T follicular helper cell (primary cell): ENCODE data around the gene EFEMP2.

Experiments used
- DNase-seq: peaks from one replicate; pipeline ENCODE4 v3.0.0-alpha.2; 2020; ENCODE audit warnings: low read depth
- total RNA-seq, 2 experiments: gene quantifications; one replicate each; lab custom pipeline; 2026; lab: John Stamatoyannopoulos, UW

EFEMP2 gene
- 0.87 to 6.7 reads per million in 2 experiments for total RNA-seq

DNA sequence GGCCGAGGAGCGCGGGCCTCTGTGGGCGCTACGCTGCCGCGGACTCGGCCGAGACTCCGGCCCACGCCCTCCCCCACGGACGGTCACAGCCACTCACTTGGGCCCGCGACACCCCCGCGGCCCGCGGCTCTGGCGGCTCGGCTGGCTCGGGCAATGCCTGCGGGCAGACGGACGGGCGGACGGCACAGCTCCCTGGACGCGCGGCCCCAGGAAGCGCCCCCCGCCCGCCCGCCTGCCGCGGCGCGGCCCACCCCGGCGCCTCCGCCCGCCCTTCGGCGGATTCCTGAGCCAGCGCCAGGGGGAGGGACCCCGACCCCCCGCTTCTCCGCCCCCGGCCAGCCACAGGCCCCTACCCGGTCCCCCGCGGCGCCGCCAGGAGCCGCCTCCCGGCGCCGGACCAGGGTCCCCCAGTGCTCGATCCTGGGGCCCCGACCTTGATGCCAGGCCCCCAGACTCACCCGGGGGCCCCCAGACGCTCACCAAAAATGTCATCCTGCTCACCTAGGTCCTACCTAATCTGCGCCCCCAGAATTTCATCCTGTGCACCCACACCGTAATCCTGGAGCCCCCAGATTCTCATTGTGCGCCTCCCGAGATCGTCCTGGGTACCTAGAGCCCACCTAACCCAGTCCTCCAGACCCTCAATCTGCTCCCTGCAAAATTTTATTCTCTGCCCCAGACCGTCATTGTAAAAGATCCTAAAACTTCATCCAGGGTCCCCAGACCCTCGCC, at the start of gene EFEMP2:
EFEMP2 (minus strand) TSS at position 215 of the 732 bp plus-strand sequence. CDS start 446 bp downstream, outside the sequence.
- no peak for DNase-seq

DNA sequence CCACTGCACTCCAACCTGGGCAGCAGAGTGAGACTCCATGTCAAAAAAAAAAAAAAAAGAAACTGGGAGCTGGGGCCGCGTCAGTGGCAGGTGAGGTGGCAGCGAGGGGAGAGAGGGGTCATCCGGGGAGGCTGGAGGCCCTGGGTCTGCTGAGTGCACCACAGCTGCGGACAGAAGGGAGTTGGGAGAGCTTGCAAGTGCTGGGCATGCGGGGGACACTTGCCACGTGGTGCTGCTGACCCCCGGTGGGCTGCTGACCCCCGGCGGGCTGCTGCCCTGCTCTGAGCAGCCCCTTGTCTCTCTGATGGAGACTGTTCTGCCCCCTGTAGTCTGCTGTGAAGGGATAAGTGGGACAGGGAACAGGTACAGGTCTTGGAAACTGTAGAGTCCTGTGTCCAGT, 49.3 kb upstream of the EFEMP2 start:
- DNase-seq = no peak

DNA sequence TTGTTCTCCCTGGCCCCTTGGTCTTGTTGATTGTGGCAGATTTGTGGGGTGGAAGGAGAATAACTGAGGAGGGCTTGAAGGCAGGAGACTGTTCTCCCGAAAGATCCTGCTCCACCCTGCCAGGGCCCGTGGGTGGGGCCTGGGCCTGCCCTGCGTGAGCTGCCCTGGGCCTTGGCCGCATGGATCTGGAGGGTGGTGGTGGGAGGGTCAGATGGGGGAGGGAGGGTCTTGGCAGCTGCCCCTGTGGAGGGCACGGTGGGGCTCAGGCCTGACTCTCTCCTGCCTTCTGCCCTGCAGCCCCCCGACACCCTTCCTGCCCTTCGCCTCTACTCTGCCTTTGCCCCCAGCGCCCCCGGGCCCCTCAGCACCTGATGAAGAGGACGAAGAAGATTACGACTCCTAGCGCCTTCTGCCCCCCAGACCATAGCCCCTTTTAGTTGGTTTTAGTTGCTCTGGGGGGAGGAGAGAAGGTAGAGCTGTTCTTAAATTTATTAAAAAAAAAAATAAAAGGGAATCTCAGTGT, 48.5 kb upstream of the EFEMP2 start:
- DNase-seq = no peak

DNA sequence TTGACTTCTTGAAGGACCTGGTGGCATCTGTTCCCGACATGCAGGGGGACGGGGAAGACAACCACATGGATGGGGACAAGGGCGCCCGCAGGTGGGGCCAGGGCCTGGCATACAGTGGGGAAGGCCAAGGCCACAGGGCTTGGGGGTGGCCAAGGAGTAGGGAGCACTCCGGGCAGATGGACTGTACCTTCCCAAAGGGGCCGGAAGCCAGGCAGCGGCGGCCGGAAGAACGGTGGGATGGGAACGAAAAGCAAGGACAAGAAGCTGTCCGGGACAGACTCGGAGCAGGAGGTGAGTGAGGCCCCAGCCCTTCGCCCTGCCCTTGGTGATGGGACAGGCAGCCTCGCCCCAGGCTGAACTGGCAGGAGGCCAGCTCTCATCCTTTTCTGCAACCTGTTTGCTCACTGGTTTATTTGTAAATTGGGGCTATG, 47.8 kb upstream of the EFEMP2 start:
- DNase-seq = no peak

DNA sequence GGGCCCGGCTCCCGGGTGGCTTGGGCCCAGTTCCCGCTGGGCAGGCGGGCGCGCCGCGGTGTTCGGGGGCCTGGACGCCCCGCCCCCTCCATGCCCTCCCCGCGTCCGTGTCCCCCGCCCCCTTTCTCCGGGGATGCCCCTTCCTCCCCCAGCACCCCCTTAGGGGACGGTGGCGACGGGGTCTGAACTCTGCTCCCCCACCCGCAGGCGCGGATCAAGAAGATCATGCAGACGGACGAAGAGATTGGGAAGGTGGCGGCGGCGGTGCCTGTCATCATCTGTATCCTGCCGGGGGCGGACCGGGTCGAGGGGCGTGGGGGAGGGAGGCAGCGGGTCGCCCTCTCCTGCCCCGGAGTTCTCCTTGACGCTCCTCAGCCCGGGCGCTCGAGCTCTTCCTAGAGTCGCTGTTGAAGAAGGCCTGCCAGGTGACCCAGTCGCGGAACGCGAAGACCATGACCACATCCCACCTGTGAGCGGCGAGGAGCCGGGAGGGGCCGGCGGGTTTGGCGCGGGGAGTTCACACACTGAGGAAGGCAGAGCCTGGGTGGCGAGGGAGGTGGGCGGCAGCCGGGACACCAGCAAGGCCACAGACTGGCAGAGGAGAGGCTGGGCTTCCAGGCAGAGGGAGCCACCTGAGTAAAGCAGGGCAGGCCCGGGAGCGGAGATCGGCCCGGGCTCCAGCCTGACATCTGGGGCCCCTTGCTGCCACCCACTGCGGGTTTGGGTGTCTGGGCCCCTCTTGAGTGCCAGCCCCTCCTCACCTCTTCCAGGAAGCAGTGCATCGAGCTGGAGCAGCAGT, 47.2 kb upstream of the EFEMP2 start:
- peak; percentile 44 for DNase-seq

DNA sequence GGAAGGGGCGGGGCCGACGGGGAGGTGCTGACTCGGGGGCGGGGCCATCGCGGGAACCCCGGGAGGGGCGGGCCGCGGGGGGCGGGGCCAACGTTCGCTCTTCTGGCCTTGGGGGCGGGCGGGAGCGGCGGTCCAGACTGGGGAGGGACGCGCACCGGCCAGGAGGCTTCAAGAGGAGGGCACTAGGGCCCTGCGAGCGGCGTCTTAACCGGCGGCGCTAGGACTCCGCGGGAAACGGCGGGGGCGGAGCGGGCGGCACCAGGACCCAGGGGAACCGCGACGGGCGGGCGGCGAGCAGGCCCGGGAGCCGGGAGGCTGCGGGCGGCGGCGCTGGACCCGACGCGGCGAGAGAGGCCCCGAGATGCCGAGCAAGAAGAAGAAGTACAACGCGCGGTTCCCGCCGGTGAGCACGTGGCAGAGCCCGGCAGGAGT, 46.6 kb upstream of the EFEMP2 start, which contains the start of gene DRAP1:
DRAP1 (plus strand) TSS at position 286 of the 432 bp plus-strand sequence; CDS start at position 362, 76 bp downstream.
- peak; percentile 99 for DNase-seq

DNA sequence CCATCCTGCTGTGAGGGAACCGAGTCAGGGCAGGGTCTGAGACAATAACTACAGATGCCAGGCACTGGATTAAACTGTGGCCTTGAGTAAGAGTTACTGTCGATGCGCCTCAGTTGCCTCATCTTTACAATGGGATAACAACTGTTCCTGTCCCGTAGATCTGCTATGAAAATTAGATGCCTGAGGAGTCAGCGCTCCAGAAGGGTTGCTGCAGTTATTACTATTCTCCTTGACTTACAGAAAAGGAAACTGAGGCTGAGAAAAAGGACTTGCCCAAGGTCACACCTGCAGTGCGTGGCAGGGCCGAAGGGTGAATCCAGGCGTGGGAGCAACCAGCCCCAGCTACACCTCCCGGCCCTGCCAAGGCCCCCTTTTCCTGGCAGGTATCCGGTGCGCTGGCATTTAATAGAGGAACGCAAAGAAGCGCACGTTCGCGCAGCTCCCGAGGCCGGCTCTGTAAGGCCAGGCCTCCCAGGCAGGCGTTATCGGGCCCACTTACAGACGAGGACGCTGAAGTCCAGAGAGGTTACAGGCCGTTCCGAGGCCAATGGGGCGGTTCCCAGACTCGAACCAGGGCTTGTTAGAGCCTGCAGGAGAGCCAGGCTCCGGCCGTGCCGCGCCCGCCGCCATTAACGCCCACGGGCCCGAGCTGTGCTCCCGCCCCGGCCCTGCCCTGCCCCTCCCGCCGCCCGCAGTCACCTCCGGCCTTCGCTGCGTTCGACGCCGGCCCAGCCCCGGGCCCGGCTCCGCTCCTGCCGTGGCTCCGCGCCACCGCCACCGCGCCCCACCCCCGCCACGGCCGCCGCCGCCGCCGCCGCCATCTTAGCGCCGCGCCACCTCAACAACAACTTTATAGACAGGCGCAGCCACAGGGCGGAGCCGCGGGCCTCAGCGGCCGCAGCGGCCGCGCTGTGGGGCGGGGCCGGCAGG, 45.9 kb upstream of the EFEMP2 start, which contains the start of gene C11orf68:
C11orf68 (minus strand) TSS at position 852 of the 930 bp plus-strand sequence; CDS start at position 821, 31 bp downstream.
- no peak for DNase-seq

DNA sequence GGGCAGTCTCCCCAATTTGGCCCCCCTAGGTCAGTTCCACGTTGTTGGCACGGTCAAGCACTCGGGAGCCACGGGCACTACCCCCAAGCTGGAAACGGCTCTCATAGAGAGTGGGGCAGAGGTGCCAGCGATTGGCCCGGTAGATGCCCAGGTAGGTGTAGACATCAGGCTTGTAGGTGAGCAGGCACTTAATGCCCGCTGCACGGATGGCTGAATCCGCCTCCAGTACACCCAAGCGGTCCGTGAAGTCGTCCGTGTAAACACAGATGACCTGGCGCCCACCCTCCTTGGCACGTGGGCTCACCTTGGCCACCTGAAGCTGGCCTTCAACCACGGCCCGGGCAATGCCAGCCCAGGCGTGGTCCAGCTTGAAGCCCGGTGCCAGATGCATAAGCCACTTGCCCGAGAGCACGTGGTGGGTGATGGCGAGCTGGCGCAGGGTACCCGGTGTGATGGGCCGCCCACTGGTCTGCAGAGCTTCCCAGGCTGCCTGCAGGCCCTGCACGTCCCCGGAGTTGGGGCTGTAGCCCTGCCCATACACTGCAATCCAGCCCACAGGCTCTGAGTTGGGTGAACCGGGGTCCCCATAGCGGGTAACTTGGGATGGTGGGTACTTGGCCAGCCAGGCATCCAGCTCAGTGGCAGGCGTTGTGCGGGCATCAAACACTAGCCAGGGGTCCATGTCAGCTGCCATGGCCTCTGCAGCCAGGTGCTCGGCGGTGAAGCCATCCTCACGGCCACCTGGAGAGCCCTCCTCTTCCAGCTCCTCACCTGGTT, 45.0 kb upstream of the EFEMP2 start:
- DNase-seq = no peak

DNA sequence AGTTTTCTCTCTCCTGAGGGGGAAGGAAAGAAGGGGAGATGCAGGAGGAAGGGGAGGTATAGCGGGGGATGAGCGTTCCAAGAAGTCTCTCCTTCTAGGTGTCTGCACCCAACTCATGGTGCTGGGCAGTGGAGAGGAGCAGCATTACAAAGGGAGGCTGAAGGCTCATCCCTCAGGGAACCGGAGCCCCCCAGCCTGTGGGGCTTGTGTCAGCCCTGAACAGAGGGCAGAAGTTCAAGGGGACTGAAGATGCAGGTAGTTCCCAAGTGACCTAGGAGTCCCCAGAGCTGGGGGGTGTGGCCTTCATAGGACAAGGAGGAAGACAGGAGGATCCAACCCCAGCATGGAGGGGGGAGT, 44.5 kb upstream of the EFEMP2 start:
- no peak for DNase-seq

DNA sequence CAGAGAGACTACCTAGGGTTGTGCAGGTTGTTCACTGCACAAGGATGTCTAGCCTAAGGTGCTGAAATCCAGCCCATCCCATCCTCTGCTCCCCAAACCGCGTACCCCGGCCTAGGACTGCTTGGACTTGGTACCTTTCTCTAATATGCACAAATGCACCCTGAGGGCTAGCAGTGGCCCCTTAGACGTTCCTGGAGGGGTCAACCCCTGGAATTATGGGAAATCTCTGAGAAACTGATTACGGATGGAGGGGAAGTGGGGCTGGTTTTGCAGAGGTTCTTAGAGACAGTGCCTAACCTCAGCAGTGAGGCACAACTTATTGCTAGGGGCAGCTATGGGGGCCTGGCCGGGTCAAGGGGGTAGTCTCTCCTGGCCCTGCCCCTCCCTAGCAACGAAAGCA, 43.8 kb upstream of the EFEMP2 start:
- DNase-seq = no peak

DNA sequence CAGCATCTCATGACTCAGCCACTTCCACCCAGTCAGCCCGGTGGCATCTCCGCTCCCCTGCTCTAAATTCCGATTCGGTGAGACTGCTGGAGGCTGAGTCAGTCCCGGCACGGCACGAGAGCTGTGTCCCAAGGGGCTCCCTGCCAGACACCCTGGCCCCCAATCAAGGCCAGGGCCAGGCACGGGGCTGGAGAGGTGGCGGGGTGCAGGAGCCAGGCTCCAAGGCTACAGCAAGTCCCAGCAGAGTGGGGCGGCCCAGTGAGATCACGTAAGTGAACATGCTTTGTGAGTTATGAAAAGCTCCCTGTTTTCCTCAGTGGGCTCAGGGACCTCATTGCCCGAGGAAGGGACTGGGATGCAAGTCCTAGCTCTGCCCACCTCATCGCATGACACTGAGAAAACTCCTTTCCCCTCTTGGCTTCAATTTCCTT, 43.2 kb upstream of the EFEMP2 start:
- no peak for DNase-seq

DNA sequence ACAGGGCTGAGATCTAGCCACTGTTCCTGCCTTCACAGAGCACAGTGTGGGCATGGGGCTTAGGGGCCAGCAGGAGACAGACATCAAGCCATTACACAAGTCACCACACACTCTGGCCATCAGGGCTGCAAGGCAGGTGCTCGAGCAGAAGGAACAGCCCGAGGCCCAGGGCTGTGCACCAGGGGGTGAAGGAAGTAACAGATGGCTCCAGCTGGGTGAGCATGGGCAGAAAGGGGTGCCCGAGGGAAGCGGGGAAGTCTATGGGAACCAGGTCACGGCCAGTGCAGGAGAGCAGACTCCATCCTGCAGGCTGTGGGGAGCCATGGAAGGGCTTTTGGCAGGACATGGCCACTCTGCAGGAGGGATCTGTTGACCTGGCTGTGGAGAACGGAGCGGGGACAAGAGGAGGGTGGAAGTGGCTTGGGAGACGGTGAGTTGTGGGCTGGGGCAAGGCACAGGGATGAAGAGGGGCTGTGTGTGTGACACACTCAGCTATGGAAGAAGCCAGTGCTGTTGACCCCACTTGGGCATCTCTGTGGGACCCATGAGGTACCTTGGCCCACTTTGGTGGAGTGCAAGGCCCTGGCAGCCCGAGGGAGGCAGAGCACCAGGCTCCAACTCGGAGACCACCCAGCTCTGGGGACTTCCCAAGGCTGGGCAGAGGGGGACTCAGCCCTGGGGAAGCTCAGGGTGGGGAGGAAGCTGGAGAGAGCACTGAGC, 42.7 kb upstream of the EFEMP2 start:
- DNase-seq = no peak

DNA sequence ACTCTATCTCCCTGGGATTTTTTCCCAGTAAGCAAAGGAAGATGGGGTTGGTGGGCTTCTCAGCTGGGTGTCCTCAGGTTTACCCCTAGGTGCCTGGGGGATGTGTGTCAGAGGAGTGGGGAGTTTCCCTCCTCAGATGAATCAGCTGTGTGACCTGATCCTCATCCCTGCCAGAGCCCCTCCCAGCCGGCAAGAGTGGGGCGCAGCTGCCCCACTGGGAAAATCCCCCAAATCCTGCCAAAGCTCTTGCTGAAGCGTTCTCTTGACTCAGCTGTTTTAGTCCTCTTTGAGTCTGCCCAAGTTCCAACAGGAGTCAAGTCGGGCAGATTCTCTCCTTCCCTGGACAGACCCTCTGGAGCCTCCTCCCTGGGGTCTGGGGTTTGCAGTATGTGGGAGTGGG, 40.2 kb upstream of the EFEMP2 start:
- no peak for DNase-seq

DNA sequence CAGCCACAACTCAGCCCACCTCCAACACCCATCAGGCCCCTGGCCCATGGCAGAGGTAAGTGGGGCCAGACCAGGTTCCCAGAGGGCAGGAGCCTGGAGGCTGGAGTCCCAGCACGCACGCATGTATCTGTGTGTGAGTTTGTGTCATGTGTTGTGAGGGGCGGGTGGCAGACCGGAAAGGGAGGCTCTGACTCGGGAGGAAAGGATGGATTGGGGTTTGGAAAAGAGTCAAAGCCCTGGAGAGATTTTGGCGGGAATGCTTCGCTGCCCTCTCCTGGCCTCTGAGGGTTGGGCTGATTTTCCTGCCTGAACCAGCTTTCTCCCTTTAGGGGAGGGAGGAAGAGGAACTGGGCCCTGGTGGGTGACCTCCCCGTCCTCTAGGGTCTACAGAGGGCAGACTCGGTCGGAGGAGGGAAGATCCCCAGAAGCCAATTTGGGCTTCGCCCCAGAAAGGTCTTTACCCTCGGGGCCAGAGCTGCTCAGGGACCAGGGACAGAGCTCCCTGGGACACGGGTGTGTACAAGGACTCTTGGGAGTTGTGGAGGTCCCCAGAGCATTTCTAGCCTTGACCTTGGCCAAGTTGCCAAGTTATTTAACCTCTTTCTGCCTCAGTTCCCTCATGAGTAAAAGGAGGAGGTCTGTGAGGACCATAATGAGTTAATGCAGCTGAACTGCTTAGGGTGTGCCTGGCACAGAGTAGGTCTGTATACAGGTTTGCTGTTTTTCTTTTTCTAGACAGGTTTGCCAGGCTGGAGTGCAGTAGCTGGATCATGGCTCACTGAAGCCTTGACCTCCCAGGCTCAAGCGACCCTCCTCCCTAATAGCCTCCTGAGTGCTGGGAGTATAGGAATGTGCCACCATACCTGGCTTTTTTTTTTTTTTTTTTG, 39.3 kb upstream of the EFEMP2 start:
- no peak for DNase-seq

DNA sequence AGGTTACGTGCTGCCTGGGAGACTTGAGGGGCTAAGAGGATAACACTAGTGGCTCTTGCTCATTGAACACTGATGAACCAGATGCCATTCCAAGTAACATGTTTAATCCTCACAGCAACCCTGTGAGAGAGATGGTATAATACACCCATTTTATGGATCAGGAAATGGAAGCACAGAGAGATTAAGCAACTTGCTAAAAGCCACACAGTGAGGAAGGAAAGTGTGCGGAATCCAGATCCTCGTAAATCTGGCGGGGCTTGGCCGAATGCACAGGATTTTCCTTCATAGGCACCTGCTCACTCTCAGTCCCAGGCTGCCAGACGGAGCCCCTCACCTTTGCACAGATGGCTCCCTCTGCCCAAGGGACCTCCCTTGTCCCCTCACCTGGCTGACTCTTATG, 35.3 kb upstream of the EFEMP2 start:
- no peak for DNase-seq

DNA sequence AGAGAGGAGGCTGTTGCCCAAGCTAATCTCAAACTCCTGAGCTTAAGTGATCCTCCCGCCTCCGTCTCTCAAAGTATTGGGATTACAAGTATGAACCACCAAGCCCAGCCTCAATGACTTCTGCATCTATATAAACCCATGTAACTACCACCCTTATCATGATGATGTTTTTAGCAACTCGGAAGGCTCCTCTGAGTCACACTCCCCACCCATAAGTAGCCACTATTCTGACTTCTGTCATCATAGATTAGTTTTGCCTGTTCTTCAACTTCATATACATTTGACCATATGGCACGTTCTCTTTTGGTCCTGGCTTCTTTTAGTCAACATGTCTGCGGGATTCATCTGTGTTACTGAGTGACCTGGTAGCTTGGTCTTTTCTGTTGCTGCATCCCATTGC, 34.0 kb upstream of the EFEMP2 start:
- DNase-seq = no peak

DNA sequence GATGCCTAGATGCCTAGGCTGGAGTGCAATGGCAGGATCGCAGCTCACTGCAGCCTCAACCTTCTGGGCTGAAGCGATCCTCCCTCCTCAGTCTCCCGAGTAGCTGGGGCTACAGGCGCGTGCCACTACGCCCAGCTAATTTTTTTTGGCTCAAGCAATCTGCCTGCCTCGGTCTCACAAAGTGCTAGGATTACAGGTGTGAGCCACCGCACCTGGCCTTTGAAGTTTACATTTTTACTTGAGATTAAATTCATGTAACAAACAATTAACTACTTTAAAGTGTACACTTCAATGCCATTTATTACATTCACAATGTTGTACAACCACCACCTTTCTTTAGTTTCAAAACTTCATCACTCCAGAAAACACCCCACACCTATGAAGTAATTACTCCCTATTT, 31.1 kb upstream of the EFEMP2 start:
- DNase-seq = no peak

DNA sequence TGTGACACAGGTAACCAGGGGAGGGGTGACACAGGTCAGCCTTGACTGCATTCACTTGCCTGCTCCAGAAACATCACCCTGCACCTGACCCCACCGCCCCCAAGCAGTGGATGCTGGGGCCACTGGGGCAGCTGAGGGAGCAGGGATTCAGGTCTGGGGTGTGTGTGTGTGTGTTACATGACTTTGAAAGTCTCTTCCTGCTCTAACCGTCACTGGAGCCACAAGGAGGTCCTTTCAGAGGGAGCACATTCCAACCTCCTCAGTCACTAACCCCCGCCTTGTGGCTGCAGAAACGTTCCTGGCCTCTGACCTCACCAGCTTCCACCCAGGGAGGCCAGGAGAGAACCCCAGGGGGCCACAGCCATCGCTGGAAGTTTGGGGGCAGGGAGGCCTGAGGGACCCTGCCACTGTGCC, 30.5 kb upstream of the EFEMP2 start:
- no peak for DNase-seq

DNA sequence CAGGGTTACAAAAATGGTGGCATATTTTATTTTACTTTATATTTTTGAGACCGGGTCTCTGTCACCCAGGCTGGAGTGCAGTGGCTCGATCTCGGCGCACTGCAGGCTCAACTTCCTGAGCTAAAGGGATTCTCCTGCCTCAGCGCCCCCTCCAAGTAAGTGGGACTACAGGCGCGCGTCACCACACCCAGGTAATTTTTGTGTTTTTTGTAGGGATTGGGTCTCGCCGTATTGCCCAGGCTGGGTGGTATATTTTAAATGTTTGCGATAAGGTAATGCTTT, 28.2 kb upstream of the EFEMP2 start:
- no peak for DNase-seq
